MCF 10A (cell line): ENCODE data around the gene SFTPD. TPM values are rescaled to one million over a fixed set of nuclear protein-coding genes. Genes with fewer than 3 reads are reported as not detected.
"Not testable (repeated sequence)": the region's sequence is repeated elsewhere in the genome, so short reads cannot be mapped to it uniquely, and the experiment has no call there.

ENCODE experiments used
- BruUV-seq: library from RNA; stranded (reverse); fragments of 400-500 nt; replicated peaks from 2 replicates; lab custom pipeline; 2021; lab: Mats Ljungman, UMichigan
- CTCF ChIA-PET: fragments of 300-600 bp; sonication (Branson Sonifier 250); formaldehyde crosslinking; extraction: SDS; loops from one replicate; lab custom pipeline; 2021; ENCODE audit warnings: antibody characterized with exemption, inconsistent platforms; lab: Yijun Ruan, JAX
- POLR2A ChIA-PET: fragments of 300-600, 350-650 bp; sonication (Branson Sonifier 250); formaldehyde crosslinking; extraction: SDS; loops from one replicate; lab custom pipeline; 2020; ENCODE audit warnings: antibody characterized with exemption, inconsistent platforms; lab: Yijun Ruan, JAX
- DNase-seq: peaks from one replicate; pipeline ENCODE4 v3.0.0-alpha.2; 2018; ENCODE audit not compliant: unreplicated experiment
- H3K27ac Mint-ChIP-seq: one replicate; pipeline ENCODE4 v1.8.0; 2022; ENCODE audit warnings: mild to moderate bottlenecking, low read depth, mixed read lengths; ENCODE audit not compliant: unreplicated experiment
- H3K27me3 Mint-ChIP-seq: one replicate; pipeline ENCODE4 v1.8.0; 2022; ENCODE audit warnings: mixed read lengths; ENCODE audit not compliant: insufficient read depth, unreplicated experiment
- H3K36me3 Mint-ChIP-seq: one replicate; pipeline ENCODE4 v1.8.0; 2022; ENCODE audit warnings: mild to moderate bottlenecking, moderate library complexity, mixed read lengths; ENCODE audit not compliant: insufficient read depth, unreplicated experiment
- H3K4me1 Mint-ChIP-seq: one replicate; pipeline ENCODE4 v1.8.0; 2022; ENCODE audit warnings: mixed read lengths; ENCODE audit not compliant: insufficient read depth, unreplicated experiment
- H3K4me3 Mint-ChIP-seq: one replicate; pipeline ENCODE4 v1.8.0; 2022; ENCODE audit warnings: mild to moderate bottlenecking, moderate library complexity, mixed read lengths; ENCODE audit not compliant: unreplicated experiment
- H3K9me3 Mint-ChIP-seq: one replicate; pipeline ENCODE4 v1.8.0; 2022; ENCODE audit warnings: mixed read lengths; ENCODE audit not compliant: unreplicated experiment
- CTCF ChIP-seq: fragments of 200-600 bp; IDR thresholded peaks from one replicate; pipeline ENCODE4 v1.8.0; 2022; ENCODE audit warnings: antibody characterized with exemption, mild to moderate bottlenecking; ENCODE audit not compliant: unreplicated experiment
- intact Hi-C: fragments of 100-400 bp; cut with micrococcal nuclease; formaldehyde crosslinking; loops from 2 replicates; pipeline ENCODE4 v1.14.1; 2022
- total RNA-seq: library from RNA; stranded (reverse); gene quantifications from 2 replicates; pipeline ENCODE4 v1.2.3, GENCODE V29; 2022

SFTPD gene
- total RNA-seq, 1 experiment from 2014 or later, result 0.23 TPM

- Mint-ChIP-seq H3K27ac (no peak overlapping the region), H3K36me3 (no peaks in the 10 kb centered on the region), H3K9me3 (no peaks in the 10 kb centered on the region), H3K4me3 (peak overlapping the region; percentile 49), H3K4me1 (no peaks in the 10 kb centered on the region), H3K27me3 (peaks cover 90% of the 10 kb centered on the region)
- intact Hi-C loops, result no loop called here
- no TSS peak for BruUV-seq
- no peak for DNase-seq
- TF ChIP-seq CTCF, result no peak
- CTCF ChIA-PET, result no interaction called here
- POLR2A ChIA-PET, result interaction anchor here (0.6 kb wide), 2 partner anchors 26 to 250 kb away, joined by 3 read pairs; no protein-coding TSS in a partner anchor
Observed at GRCh38 chr10:79904671-79905321, 44.1 kb downstream of the SFTPD start.

GRCh38 chr10:79901571-79901970 lies 47.3 kb downstream of the SFTPD start:
- BruUV-seq, H3K9me3 Mint-ChIP-seq, H3K27ac Mint-ChIP-seq, DNase-seq, H3K4me1 Mint-ChIP-seq, H3K4me3 Mint-ChIP-seq, intact Hi-C loops, H3K36me3 Mint-ChIP-seq, CTCF ChIA-PET: not testable (repeated sequence)
- H3K27me3 Mint-ChIP-seq, result peaks cover 81% of the 10 kb centered on the region
- POLR2A ChIA-PET, result interaction anchor here (0.7 kb wide), 1 partner anchor 273 kb away, joined by 3 read pairs; no protein-coding TSS in a partner anchor

- BruUV-seq, result no TSS peak
Observed at GRCh38 chr10:79898597-79899325, 50.1 kb downstream of the SFTPD start.

GRCh38 chr10:79892896-79893295 lies 56.0 kb downstream of the SFTPD start:
- H3K36me3 Mint-ChIP-seq, BruUV-seq, H3K27ac Mint-ChIP-seq, CTCF ChIA-PET, H3K9me3 Mint-ChIP-seq, intact Hi-C loops, DNase-seq, H3K4me1 Mint-ChIP-seq, H3K4me3 Mint-ChIP-seq, POLR2A ChIA-PET: not testable (repeated sequence)
- H3K27me3 Mint-ChIP-seq, result peaks cover 85% of the 10 kb centered on the region

More at GRCh38 chr10:79898597-79899325, 50.1 kb downstream of the SFTPD start:
- H3K36me3 Mint-ChIP-seq, result no peaks in the 10 kb centered on the region
- intact Hi-C loops, result no loop called here
- CTCF ChIA-PET, result no interaction called here
- peak; percentile 5 for DNase-seq
- H3K4me3 Mint-ChIP-seq, result no peak overlapping the region
- H3K4me1 Mint-ChIP-seq, result no peaks in the 10 kb centered on the region
- POLR2A ChIA-PET, result no interaction called here
- TF ChIP-seq CTCF, result no peak
- H3K27me3 Mint-ChIP-seq, result peaks cover 85% of the 10 kb centered on the region
- no peaks in the 10 kb centered on the region for H3K9me3 Mint-ChIP-seq
- H3K27ac Mint-ChIP-seq, result no peak overlapping the region

GRCh38 chr10:79890469-79890868 lies 58.4 kb downstream of the SFTPD start:
- no peak overlapping the region for H3K4me3 Mint-ChIP-seq
- BruUV-seq, result no TSS peak

GRCh38 chr10:79888984-79889383 lies 59.9 kb downstream of the SFTPD start:
- H3K27ac Mint-ChIP-seq, H3K9me3 Mint-ChIP-seq, H3K4me3 Mint-ChIP-seq, H3K4me1 Mint-ChIP-seq, CTCF ChIA-PET, DNase-seq, BruUV-seq, intact Hi-C loops, H3K36me3 Mint-ChIP-seq, POLR2A ChIA-PET: not testable (repeated sequence)
- peaks cover 78% of the 10 kb centered on the region for H3K27me3 Mint-ChIP-seq

More at GRCh38 chr10:79890469-79890868, 58.4 kb downstream of the SFTPD start:
- Mint-ChIP-seq H3K4me1 (no peaks in the 10 kb centered on the region), H3K9me3 (no peaks in the 10 kb centered on the region), H3K36me3 (no peaks in the 10 kb centered on the region), H3K27me3 (peaks cover 84% of the 10 kb centered on the region), H3K27ac (no peak overlapping the region)
- intact Hi-C loops, result no loop called here
- ChIA-PET CTCF (no interaction called here), POLR2A (no interaction called here)
- no peak for TF ChIP-seq CTCF
- DNase-seq, result no peak
